NCI-H748 (cell line): ENCODE results near the gene SP110.
A peak's percentile ranks its signal among the peaks of the same experiment; 100 is the strongest.

ENCODE experiments used
- DNase-seq: peaks from one replicate; lab custom pipeline; 2025; ENCODE audit not compliant: unreplicated experiment; lab: John Stamatoyannopoulos, UW

Gene SP110

GRCh38 chr2:230172852-230173251, 46.9 kb downstream of the SP110 start:
- no peak for DNase-seq

GRCh38 chr2:230172156-230172555, 47.6 kb downstream of the SP110 start:
- DNase-seq = no peak

GRCh38 chr2:230170532-230170931, 49.3 kb downstream of the SP110 start:
- DNase-seq = peak; percentile 92

- no peak for DNase-seq
Measured at GRCh38 chr2:230166557-230167170, 53.1 kb downstream of the SP110 start.

GRCh38 chr2:230164139-230164538, 55.6 kb downstream of the SP110 start:
- DNase-seq = no peak

- peak; percentile 9 for DNase-seq
Measured at GRCh38 chr2:230162981-230163380, 56.8 kb downstream of the SP110 start.

GRCh38 chr2:230161184-230161583, 58.6 kb downstream of the SP110 start:
- DNase-seq = no peak

- peak; percentile 41 for DNase-seq
Measured at GRCh38 chr2:230160112-230160660, 59.6 kb downstream of the SP110 start.

- no peak for DNase-seq
Measured at GRCh38 chr2:230158468-230158867, 61.3 kb downstream of the SP110 start.

GRCh38 chr2:230156782-230157699, 62.7 kb downstream of the SP110 start:
- DNase-seq = no peak

GRCh38 chr2:230155359-230155758, 64.4 kb downstream of the SP110 start:
- no peak for DNase-seq

- DNase-seq = no peak
Measured at GRCh38 chr2:230153390-230153976, 66.3 kb downstream of the SP110 start.

- DNase-seq = no peak
Measured at GRCh38 chr2:230152334-230152733, 67.5 kb downstream of the SP110 start.

- DNase-seq = no peak
Measured at GRCh38 chr2:230144355-230144754, 75.4 kb downstream of the SP110 start.

- no peak for DNase-seq
Measured at GRCh38 chr2:230140667-230141066, 79.1 kb downstream of the SP110 start.

GRCh38 chr2:230137902-230138539, 81.8 kb downstream of the SP110 start:
- DNase-seq = no peak

GRCh38 chr2:230135130-230135525, 84.7 kb downstream of the SP110 start:
- DNase-seq = no peak

GRCh38 chr2:230134496-230135129, 85.2 kb downstream of the SP110 start:
- DNase-seq = no peak

- DNase-seq = no peak
Measured at GRCh38 chr2:230131366-230131765, 88.4 kb downstream of the SP110 start.

GRCh38 chr2:230130668-230131364, 89.0 kb downstream of the SP110 start:
- DNase-seq = peak; percentile 11
